Chondrocyte (in vitro differentiated cells): Measurements from ENCODE around the gene APEX1. TPM values are rescaled to one million over a fixed set of nuclear protein-coding genes. Genes with fewer than 3 reads are reported as not detected.

Experiments
- DNase-seq: peaks from one replicate; pipeline ENCODE4 v3.0.0; 2021; ENCODE audit warnings: mixed read lengths, low spot score
- H3K27ac Mint-ChIP-seq: one replicate; pipeline ENCODE4 v1.8.0; 2021; ENCODE audit warnings: mild to moderate bottlenecking, moderate library complexity, mixed read lengths; ENCODE audit not compliant: unreplicated experiment
- H3K27me3 Mint-ChIP-seq: 2 replicates; pipeline ENCODE4 v1.8.0; 2021; ENCODE audit warnings: low read depth, mixed read lengths
- H3K36me3 Mint-ChIP-seq: 2 replicates; pipeline ENCODE4 v1.8.0; 2021; ENCODE audit warnings: low read depth, mixed read lengths
- H3K4me1 Mint-ChIP-seq: 2 replicates; pipeline ENCODE4 v1.8.0; 2021; ENCODE audit warnings: low read depth, mild to moderate bottlenecking, mixed read lengths
- H3K4me3 Mint-ChIP-seq: one replicate; pipeline ENCODE4 v1.8.0; 2021; ENCODE audit warnings: mild to moderate bottlenecking, moderate library complexity, mixed read lengths; ENCODE audit not compliant: unreplicated experiment
- H3K9me3 Mint-ChIP-seq: 2 replicates; pipeline ENCODE4 v1.8.0; 2021; ENCODE audit warnings: low read depth, mixed read lengths
- CTCF ChIP-seq: fragments of 200-600 bp; sonication (generic); IDR thresholded peaks from 2 replicates; pipeline ENCODE4 v1.5.0; 2021; ENCODE audit warnings: antibody characterized with exemption, mild to moderate bottlenecking, moderate library complexity
- total RNA-seq: library from RNA; stranded (reverse); gene quantifications from 3 replicates; pipeline ENCODE4 v1.2.1, GENCODE V29; 2021

Gene APEX1
- total RNA-seq, 1 donor from 2014 or later = 141 TPM

- H3K36me3 Mint-ChIP-seq = no peaks in the 10 kb centered on the region
- H3K27ac Mint-ChIP-seq = no peak overlapping the region
- H3K27me3 Mint-ChIP-seq = peaks cover 25% of the 10 kb centered on the region
- H3K4me1 Mint-ChIP-seq = peaks cover 6% of the 10 kb centered on the region
- TF ChIP-seq CTCF = no peak
- no peaks in the 10 kb centered on the region for H3K9me3 Mint-ChIP-seq
- no peak overlapping the region for H3K4me3 Mint-ChIP-seq
- DNase-seq = no peak
Measured at GRCh38 chr14:20487396-20487725, 32.3 kb downstream of the APEX1 start.

- Mint-ChIP-seq H3K4me3 (no peak overlapping the region), H3K9me3 (no peaks in the 10 kb centered on the region), H3K27me3 (peaks cover 25% of the 10 kb centered on the region), H3K4me1 (peaks cover 6% of the 10 kb centered on the region), H3K36me3 (no peaks in the 10 kb centered on the region), H3K27ac (no peak overlapping the region)
- no peak for TF ChIP-seq CTCF
- no peak for DNase-seq
Measured at GRCh38 chr14:20489093-20489994, 34.3 kb downstream of the APEX1 start.

GRCh38 chr14:20490563-20490962, 35.5 kb downstream of the APEX1 start:
- Mint-ChIP-seq H3K27ac (no peak overlapping the region), H3K27me3 (peaks cover 26% of the 10 kb centered on the region), H3K36me3 (no peaks in the 10 kb centered on the region), H3K4me1 (peaks cover 6% of the 10 kb centered on the region), H3K4me3 (no peak overlapping the region), H3K9me3 (no peaks in the 10 kb centered on the region)
- no peak for DNase-seq
- no peak for TF ChIP-seq CTCF

GRCh38 chr14:20492486-20492885, 37.5 kb downstream of the APEX1 start:
- peaks cover 26% of the 10 kb centered on the region for H3K27me3 Mint-ChIP-seq
- TF ChIP-seq CTCF = no peak
- no peak overlapping the region for H3K4me3 Mint-ChIP-seq
- H3K36me3 Mint-ChIP-seq = no peaks in the 10 kb centered on the region
- no peak for DNase-seq
- H3K4me1 Mint-ChIP-seq = peaks cover 6% of the 10 kb centered on the region
- no peaks in the 10 kb centered on the region for H3K9me3 Mint-ChIP-seq
- H3K27ac Mint-ChIP-seq = no peak overlapping the region

DNA sequence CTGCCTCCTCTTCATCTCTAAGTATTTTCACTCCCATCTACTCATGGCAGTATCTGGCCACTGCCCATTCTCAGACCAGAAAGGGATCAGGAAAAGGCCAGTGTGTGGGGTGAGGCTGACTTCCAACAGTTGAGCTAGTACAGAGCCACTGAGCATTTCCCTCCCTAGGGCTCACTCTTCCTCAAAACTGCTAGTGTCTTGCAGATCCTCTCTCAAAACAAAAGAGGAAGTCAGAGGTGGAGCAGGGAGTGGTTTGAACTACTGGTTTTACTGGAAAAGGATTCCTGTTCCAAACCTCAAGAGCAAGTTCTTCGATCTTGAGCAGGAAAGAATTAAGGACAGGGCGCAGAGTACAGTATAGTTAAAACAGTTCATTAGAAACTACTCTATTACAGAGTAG, 38.6 kb downstream of the APEX1 start:
- no peak overlapping the region for H3K4me3 Mint-ChIP-seq
- peaks cover 26% of the 10 kb centered on the region for H3K27me3 Mint-ChIP-seq
- H3K27ac Mint-ChIP-seq = no peak overlapping the region
- H3K4me1 Mint-ChIP-seq = peaks cover 6% of the 10 kb centered on the region
- TF ChIP-seq CTCF = no peak
- no peaks in the 10 kb centered on the region for H3K36me3 Mint-ChIP-seq
- H3K9me3 Mint-ChIP-seq = no peaks in the 10 kb centered on the region
- DNase-seq = no peak
